GM18867 (cell line): Measurements from ENCODE around the gene ABCE1.

Source experiments
- ATAC-seq: cut with Tn5 transposase; IDR thresholded peaks from one replicate; pipeline ENCODE4 v1.9.1; 2021; ENCODE audit warnings: mild to moderate bottlenecking, moderate library complexity; ENCODE audit not compliant: unreplicated experiment

Gene ABCE1

GRCh38 chr4:145101091-145101490 lies 3.0 kb downstream of the ABCE1 start:
- no peak for ATAC-seq

- ATAC-seq: no peak
These were observed 4.5 kb downstream of the ABCE1 start for GRCh38 chr4:145102619-145103018.

- ATAC-seq: no peak
These were observed 5.4 kb downstream of the ABCE1 start for GRCh38 chr4:145103496-145103895.

- no peak for ATAC-seq
These were observed 9.0 kb downstream of the ABCE1 start for GRCh38 chr4:145107126-145107525.

- no peak for ATAC-seq
These were observed 10.0 kb downstream of the ABCE1 start for GRCh38 chr4:145108128-145108527.

- no peak for ATAC-seq
These were observed 27.3 kb downstream of the ABCE1 start for GRCh38 chr4:145125396-145125795.

- no peak for ATAC-seq
These were observed 32.0 kb downstream of the ABCE1 start for GRCh38 chr4:145130130-145130529.

GRCh38 chr4:145130788-145131399 lies 32.8 kb downstream of the ABCE1 start:
- ATAC-seq: no peak

- no peak for ATAC-seq
These were observed 33.7 kb downstream of the ABCE1 start for GRCh38 chr4:145131848-145132247.

GRCh38 chr4:145132511-145133098 lies 34.5 kb downstream of the ABCE1 start:
- ATAC-seq: peak; percentile 75

GRCh38 chr4:145136219-145136618 lies 38.1 kb downstream of the ABCE1 start:
- ATAC-seq: peak; percentile 37

GRCh38 chr4:145148980-145149379 lies 50.9 kb downstream of the ABCE1 start:
- no peak for ATAC-seq

GRCh38 chr4:145153181-145153903 lies 55.2 kb downstream of the ABCE1 start:
- no peak for ATAC-seq

- ATAC-seq: no peak
These were observed 55.8 kb downstream of the ABCE1 start for GRCh38 chr4:145153904-145154298.

GRCh38 chr4:145154573-145154972 lies 56.5 kb downstream of the ABCE1 start:
- ATAC-seq: peak; percentile 76

GRCh38 chr4:145155268-145155870 lies 57.3 kb downstream of the ABCE1 start:
- ATAC-seq: no peak

GRCh38 chr4:145156986-145157385 lies 58.9 kb downstream of the ABCE1 start:
- ATAC-seq: no peak

- no peak for ATAC-seq
These were observed 63.4 kb downstream of the ABCE1 start for GRCh38 chr4:145161549-145161948.

GRCh38 chr4:145167887-145168286 lies 69.8 kb downstream of the ABCE1 start:
- no peak for ATAC-seq

- no peak for ATAC-seq
These were observed 70.6 kb downstream of the ABCE1 start for GRCh38 chr4:145168581-145169187.

- no peak for ATAC-seq
These were observed 72.1 kb downstream of the ABCE1 start for GRCh38 chr4:145170223-145170622.
